Activated CD4-positive, alpha-beta T cell treated with anti-CD3 and anti-CD28 coated beads, Interleukin-2, amount 50 U/mL, for 16 hours (primary cell): ENCODE results near the gene HOXA4.

Experiments used
- DNase-seq: peaks from one replicate; pipeline ENCODE4 v3.0.0-alpha.2; 2020

HOXA4 gene

DNA sequence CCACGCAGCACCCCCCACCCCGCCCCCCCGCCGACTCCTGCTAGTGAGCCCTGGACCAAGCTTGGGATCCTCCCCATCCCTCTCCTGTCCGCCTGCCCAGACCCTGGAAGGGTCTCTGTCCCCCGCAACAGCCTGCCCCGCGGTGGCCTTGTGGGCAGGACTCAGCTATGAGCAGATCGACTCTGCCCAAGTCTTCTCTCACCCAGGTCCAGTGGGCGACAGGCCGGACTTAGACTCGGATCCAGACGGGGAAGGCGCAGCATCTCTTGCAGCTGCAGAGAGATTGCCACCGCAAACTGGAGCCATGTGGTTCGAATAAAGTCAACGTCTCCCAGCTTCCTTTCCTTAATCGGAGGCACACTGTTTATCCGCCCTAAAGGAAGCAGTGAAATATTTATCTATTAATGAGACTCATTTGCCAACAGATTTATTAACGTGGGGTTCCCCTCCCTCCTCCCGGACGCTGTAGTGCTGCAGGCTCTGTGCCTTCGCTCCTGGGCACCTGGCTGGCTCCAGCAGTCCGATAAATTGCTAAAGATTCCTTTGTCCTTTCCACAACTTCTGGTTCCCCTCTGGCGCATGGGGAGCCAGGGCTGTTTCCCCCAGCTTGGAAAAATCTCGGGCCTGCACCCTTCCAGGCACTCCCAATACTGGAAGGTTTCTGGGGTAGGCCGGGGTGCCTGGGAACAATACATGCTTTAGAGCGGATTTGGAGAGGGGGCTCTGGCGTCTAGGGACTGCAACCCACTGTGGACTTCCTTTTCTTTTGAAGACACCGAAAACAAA, 26.6 kb upstream of the HOXA4 start:
- DNase-seq, result no peak

- no peak for DNase-seq
These were observed 25.9 kb upstream of the HOXA4 start, which contains the start of gene HOXA7 for GRCh38 chr7:27156508-27156898. TSS of gene HOXA7 (minus strand) at chr7:27156675. CDS start at chr7:27156545, 130 bp downstream.

- DNase-seq, result no peak
These were observed 25.4 kb upstream of the HOXA4 start for GRCh38 chr7:27155816-27156507.

- no peak for DNase-seq
These were observed 24.6 kb upstream of the HOXA4 start for GRCh38 chr7:27154901-27155815.

- no peak for DNase-seq
These were observed 23.8 kb upstream of the HOXA4 start for GRCh38 chr7:27154369-27154768.

DNA sequence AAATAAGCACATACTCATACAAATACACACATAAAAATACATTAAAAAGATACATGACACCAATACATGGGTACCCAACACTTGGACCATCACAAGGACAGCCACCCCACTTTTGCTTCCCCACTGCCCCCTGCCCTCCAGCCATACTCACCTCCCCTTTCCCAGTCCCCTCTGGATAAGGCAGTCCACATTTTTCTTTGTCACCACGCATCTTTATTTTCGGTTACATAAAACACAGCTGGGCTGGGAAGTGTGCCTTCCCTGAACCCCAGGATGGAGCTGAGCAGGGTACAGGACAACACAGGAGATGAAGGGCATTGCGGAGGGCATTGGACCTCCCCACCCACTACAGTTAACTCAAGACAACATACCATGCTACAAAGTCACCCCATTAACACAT, 23.0 kb upstream of the HOXA4 start:
- no peak for DNase-seq

- DNase-seq, result no peak
These were observed 22.4 kb upstream of the HOXA4 start for GRCh38 chr7:27152816-27153442.

GRCh38 chr7:27151931-27152815, 21.6 kb upstream of the HOXA4 start, which contains the start of gene HOXA3:
TSS of gene HOXA3 (minus strand) at chr7:27152583. CDS start at chr7:27110640, 41,943 bp downstream.
- no peak for DNase-seq

DNA sequence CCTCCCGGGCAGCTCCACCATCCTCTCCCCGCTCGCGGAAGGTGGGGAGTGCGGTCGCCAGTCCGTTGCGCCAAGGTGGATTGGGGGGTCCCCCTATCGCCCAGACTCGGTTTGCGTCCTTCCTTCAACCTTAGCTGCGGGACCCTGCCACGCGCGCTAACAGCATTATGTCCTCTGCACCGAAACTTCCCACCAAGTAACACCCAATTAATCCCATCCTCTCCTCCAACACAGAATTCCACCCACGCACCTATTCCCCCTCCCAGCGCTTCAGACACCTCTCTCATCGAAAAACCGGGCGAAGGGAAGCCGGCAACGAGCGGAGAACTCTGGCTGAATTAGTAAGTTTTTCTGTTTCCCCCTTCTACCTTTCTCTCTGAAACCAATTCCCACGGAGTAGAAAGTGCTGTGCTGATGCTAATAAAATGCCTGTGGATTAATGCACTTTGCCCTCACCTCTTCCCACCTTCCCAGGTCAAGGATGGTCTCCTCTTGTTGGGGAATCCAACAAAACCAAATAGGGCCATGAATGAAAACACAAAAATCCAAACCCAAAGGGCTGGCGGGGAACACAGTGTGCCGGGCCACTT, 20.9 kb upstream of the HOXA4 start:
- no peak for DNase-seq

GRCh38 chr7:27150568-27151340, 20.2 kb upstream of the HOXA4 start:
- peak; percentile 67 for DNase-seq

DNA sequence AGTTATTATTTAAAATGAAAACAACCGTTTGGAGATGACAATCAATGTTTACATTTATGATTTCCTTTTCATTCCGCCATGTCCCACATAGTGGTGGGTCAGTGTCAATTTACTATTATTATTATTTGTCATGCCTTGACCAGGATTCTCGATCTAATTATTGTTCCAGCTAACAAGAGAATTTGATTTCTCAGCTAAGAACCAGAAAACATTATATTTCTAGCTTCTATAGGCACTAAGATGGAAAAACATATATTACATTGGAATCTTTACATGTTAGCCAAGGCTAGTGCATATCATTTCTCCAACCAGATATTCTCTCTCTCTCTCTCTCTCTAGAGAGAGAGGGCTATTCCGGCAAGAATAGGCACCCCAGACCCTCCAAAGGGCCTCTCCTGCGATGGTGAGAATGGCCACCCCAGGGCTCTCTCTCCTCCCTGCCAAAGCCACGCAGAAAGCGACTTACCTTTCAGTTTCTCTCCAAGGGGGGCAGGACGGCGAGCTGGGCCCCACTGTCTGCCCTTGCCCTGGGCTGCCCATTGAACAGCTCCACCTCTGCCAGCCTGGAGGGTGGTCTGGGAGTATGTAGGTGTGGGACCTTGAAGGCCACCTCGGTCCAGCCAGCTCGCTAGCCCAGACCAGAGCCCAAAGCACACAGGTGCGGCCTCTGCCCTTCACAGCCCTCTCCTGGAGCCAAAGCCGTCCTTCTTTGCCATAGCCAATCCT, 19.4 kb upstream of the HOXA4 start:
- no peak for DNase-seq

- no peak for DNase-seq
These were observed 18.4 kb upstream of the HOXA4 start for GRCh38 chr7:27148756-27149641.

GRCh38 chr7:27148031-27148755, 17.6 kb upstream of the HOXA4 start:
- no peak for DNase-seq

DNA sequence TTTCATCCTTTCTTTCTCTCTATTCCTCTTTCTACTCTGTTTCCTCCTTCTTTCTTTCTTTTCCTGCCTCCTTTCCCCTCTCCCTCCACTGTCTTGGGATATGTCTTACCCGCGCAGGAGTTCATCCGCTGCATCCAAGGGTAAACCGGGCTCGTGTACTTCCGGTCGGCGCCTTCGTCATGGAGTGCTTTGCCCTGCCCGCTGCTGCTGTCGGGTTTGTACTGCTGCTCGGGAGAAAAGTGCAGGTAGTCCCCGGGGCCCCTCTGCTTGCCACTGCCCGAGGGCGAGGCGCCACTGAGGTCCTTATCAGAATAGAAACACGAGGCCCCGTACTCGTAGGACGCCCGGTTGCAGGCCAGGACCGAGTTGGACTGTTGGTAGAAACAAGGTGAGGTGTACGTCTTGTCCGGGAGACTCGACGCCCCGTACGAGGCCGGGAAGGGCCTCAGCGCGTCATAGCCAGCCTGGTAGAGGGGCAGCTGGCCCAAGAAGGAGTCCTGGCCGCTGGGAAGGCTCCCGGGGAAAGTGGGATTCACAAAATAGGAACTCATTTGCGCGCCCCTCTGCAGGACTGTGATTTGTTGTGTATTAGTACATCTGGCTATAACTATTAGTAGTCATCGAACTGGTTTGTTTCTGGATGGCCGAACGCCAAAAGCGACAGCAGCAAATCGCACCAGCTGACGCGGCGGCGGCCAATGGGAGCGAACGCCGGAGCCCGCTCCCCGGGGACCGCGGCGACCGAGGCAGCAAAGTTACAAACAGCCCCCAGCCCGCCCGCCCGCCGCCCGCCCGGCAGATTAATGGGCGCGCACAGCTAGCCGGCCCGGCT, 16.9 kb upstream of the HOXA4 start, which contains the start of gene HOXA6:
Gene HOXA6, minus strand, starts transcription at position 576 of the 832 bp plus-strand sequence. Its CDS starts 25 bp downstream, at position 551.
- no peak for DNase-seq

DNA sequence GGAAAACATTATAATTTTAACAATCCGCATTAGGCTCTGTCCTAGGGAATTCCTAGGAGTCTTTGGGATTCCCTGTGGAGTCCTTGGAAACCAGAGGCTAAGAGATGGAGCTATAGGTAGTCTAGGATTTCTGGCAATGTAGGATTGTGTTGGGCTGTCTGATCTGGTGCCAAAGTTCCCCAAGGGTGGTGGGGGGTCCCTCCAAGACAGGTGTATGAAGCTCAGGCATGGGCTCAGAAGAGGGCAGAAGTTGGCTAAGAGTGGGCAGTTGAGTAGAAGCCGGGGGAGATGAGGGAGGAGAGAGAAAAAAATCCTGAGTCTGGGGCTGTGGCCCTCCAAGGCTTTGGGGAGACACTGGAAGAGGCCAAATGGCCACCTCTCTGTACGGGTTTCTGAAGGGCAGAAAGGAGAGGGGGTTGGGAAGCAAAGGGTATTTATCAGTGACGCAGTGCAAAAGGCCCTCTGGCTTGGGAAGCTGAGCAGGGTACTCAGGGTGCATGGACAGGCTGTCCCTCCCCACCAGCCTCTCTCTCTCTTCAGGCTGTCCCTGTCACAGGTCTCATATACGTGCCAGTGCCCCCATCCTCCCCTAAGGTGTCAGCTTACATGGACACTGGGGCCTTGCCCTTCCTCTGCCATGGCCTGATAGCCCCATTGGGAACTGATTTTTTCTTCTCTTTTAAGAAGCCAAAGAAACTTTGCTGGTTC, 16.1 kb upstream of the HOXA4 start:
- DNase-seq, result no peak

DNA sequence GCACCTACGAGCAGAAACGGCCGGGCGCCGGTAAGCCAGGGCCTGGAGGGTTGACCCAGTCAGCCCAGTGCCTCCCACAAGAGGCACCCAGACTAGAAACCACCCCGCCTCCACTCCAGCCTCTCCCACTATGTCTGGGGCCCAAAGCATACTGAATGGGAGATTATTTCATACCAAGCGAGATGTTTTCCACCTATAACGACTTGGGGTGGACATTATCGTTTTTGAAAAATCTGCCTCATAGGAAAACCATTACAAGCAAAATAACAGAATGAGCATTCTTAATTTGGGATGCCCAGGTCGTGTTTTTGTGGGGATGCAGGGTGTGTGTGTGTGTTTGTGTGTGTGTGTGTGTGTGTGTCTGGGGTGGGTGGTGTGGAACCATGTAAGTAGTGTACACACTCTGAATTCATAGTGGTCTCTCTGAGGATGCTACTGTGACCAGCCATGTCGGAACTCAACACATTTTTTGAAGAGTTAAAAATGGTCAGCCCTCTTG, 15.4 kb upstream of the HOXA4 start:
- no peak for DNase-seq
